ENCODE data around the gene UBE3D. TPM values are rescaled to one million over a fixed set of nuclear protein-coding genes. Genes with fewer than 3 reads are reported as not detected.

Gene UBE3D
- total and polyA plus RNA-seq, 2 experiments from 2014 or later = 17.5 to 31.4 TPM

- peaks cover 54% of the 10 kb centered on the region for H3K79me2 ChIP-seq (replicated peaks; ENCODE audit: insufficient read depth)
- H2AFZ ChIP-seq = no peak overlapping the region
- no peaks in the 10 kb centered on the region for H3K27me3 ChIP-seq (ENCODE audit: insufficient read depth)
- TF ChIP-seq, protein P1, sequence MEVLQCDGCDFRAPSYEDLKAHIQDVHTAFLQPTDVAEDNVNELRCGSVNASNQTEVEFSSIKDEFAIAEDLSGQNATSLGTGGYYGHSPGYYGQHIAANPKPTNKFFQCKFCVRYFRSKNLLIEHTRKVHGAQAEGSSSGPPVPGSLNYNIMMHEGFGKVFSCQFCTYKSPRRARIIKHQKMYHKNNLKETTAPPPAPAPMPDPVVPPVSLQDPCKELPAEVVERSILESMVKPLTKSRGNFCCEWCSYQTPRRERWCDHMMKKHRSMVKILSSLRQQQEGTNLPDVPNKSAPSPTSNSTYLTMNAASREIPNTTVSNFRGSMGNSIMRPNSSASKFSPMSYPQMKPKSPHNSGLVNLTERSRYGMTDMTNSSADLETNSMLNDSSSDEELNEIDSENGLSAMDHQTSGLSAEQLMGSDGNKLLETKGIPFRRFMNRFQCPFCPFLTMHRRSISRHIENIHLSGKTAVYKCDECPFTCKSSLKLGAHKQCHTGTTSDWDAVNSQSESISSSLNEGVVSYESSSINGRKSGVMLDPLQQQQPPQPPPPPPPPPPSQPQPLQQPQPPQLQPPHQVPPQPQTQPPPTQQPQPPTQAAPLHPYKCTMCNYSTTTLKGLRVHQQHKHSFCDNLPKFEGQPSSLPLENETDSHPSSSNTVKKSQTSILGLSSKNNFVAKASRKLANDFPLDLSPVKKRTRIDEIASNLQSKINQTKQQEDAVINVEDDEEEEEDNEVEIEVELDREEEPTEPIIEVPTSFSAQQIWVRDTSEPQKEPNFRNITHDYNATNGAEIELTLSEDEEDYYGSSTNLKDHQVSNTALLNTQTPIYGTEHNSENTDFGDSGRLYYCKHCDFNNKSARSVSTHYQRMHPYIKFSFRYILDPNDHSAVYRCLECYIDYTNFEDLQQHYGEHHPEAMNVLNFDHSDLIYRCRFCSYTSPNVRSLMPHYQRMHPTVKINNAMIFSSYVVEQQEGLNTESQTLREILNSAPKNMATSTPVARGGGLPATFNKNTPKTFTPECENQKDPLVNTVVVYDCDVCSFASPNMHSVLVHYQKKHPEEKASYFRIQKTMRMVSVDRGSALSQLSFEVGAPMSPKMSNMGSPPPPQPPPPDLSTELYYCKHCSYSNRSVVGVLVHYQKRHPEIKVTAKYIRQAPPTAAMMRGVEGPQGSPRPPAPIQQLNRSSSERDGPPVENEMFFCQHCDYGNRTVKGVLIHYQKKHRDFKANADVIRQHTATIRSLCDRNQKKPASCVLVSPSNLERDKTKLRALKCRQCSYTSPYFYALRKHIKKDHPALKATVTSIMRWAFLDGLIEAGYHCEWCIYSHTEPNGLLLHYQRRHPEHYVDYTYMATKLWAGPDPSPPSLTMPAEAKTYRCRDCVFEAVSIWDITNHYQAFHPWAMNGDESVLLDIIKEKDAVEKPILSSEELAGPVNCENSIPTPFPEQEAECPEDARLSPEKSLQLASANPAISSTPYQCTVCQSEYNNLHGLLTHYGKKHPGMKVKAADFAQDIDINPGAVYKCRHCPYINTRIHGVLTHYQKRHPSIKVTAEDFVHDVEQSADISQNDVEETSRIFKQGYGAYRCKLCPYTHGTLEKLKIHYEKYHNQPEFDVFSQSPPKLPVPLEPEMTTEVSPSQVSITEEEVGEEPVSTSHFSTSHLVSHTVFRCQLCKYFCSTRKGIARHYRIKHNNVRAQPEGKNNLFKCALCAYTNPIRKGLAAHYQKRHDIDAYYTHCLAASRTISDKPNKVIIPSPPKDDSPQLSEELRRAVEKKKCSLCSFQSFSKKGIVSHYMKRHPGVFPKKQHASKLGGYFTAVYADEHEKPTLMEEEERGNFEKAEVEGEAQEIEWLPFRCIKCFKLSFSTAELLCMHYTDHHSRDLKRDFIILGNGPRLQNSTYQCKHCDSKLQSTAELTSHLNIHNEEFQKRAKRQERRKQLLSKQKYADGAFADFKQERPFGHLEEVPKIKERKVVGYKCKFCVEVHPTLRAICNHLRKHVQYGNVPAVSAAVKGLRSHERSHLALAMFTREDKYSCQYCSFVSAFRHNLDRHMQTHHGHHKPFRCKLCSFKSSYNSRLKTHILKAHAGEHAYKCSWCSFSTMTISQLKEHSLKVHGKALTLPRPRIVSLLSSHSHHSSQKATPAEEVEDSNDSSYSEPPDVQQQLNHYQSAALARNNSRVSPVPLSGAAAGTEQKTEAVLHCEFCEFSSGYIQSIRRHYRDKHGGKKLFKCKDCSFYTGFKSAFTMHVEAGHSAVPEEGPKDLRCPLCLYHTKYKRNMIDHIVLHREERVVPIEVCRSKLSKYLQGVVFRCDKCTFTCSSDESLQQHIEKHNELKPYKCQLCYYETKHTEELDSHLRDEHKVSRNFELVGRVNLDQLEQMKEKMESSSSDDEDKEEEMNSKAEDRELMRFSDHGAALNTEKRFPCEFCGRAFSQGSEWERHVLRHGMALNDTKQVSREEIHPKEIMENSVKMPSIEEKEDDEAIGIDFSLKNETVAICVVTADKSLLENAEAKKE (CRISPR knock-in tag; IDR thresholded peaks at IDR 0.05) = no peak
- TF ChIP-seq, protein P2, sequence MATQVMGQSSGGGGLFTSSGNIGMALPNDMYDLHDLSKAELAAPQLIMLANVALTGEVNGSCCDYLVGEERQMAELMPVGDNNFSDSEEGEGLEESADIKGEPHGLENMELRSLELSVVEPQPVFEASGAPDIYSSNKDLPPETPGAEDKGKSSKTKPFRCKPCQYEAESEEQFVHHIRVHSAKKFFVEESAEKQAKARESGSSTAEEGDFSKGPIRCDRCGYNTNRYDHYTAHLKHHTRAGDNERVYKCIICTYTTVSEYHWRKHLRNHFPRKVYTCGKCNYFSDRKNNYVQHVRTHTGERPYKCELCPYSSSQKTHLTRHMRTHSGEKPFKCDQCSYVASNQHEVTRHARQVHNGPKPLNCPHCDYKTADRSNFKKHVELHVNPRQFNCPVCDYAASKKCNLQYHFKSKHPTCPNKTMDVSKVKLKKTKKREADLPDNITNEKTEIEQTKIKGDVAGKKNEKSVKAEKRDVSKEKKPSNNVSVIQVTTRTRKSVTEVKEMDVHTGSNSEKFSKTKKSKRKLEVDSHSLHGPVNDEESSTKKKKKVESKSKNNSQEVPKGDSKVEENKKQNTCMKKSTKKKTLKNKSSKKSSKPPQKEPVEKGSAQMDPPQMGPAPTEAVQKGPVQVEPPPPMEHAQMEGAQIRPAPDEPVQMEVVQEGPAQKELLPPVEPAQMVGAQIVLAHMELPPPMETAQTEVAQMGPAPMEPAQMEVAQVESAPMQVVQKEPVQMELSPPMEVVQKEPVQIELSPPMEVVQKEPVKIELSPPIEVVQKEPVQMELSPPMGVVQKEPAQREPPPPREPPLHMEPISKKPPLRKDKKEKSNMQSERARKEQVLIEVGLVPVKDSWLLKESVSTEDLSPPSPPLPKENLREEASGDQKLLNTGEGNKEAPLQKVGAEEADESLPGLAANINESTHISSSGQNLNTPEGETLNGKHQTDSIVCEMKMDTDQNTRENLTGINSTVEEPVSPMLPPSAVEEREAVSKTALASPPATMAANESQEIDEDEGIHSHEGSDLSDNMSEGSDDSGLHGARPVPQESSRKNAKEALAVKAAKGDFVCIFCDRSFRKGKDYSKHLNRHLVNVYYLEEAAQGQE (IDR thresholded peaks at IDR 0.05; ENCODE audit: unreplicated experiment) = no peak
- TF ChIP-seq ZNF114 (CRISPR knock-in tag; IDR thresholded peaks at IDR 0.05) (no peak), EZH2 (IDR thresholded peaks at IDR 0.05; ENCODE audit: low read depth, unreplicated experiment) (no peak), ZNF331 (CRISPR knock-in tag; IDR thresholded peaks at IDR 0.05; ENCODE audit: low read depth) (no peak), JUNB (IDR thresholded peaks at IDR 0.05; ENCODE audit: unreplicated experiment) (no peak), NANOG (IDR thresholded peaks at IDR 0.05; ENCODE audit: borderline replicate concordance) (no peak), EZH2phosphoT487 (IDR thresholded peaks at IDR 0.05; ENCODE audit: unreplicated experiment) (no peak), CREB1 (CRISPR knock-in tag; IDR thresholded peaks at IDR 0.05; ENCODE audit: low read depth) (no peak), POLR2AphosphoS5 (IDR thresholded peaks at IDR 0.05; ENCODE audit: low read depth) (no peak), STAT1 (IDR thresholded peaks at IDR 0.05; ENCODE audit: unreplicated experiment) (no peak)
- TF ChIP-seq, protein P3, sequence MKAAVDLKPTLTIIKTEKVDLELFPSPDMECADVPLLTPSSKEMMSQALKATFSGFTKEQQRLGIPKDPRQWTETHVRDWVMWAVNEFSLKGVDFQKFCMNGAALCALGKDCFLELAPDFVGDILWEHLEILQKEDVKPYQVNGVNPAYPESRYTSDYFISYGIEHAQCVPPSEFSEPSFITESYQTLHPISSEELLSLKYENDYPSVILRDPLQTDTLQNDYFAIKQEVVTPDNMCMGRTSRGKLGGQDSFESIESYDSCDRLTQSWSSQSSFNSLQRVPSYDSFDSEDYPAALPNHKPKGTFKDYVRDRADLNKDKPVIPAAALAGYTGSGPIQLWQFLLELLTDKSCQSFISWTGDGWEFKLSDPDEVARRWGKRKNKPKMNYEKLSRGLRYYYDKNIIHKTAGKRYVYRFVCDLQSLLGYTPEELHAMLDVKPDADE (IDR thresholded peaks at IDR 0.05) = no peak
- TF ChIP-seq, protein P4, sequence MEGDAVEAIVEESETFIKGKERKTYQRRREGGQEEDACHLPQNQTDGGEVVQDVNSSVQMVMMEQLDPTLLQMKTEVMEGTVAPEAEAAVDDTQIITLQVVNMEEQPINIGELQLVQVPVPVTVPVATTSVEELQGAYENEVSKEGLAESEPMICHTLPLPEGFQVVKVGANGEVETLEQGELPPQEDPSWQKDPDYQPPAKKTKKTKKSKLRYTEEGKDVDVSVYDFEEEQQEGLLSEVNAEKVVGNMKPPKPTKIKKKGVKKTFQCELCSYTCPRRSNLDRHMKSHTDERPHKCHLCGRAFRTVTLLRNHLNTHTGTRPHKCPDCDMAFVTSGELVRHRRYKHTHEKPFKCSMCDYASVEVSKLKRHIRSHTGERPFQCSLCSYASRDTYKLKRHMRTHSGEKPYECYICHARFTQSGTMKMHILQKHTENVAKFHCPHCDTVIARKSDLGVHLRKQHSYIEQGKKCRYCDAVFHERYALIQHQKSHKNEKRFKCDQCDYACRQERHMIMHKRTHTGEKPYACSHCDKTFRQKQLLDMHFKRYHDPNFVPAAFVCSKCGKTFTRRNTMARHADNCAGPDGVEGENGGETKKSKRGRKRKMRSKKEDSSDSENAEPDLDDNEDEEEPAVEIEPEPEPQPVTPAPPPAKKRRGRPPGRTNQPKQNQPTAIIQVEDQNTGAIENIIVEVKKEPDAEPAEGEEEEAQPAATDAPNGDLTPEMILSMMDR (conservative IDR thresholded peaks at IDR 0.05; ENCODE audit: low read depth in 2 of 2) = no peak
- no peaks in the 10 kb centered on the region for H3K36me3 ChIP-seq (ENCODE audit: insufficient read depth)
- no peak overlapping the region for H3K27ac ChIP-seq (ENCODE audit: low read depth)
- peaks cover 2% of the 10 kb centered on the region for H3K27me3 Mint-ChIP-seq (ENCODE audit: insufficient read depth, low read depth, poor library complexity)
- DNase-seq (ENCODE audit: low spot score) (no peak), ATAC-seq (no peak)
- H3F3A ChIP-seq (replicated peaks; ENCODE audit: low read depth) = no peaks in the 10 kb centered on the region
- no peak overlapping the region for H3K4me3 ChIP-seq
- peaks cover 15% of the 10 kb centered on the region; the same call in 2 of the 3 replicates for H3K36me3 Mint-ChIP-seq (ENCODE audit: low read depth)
- H3K27ac Mint-ChIP-seq = peak overlapping the region; percentile 75
- no peak overlapping the region for H3K4me2 ChIP-seq
- H3K4me1 Mint-ChIP-seq = peaks cover 33% of the 10 kb centered on the region
- H4K20me1 ChIP-seq (replicated peaks; ENCODE audit: insufficient read depth) = no peaks in the 10 kb centered on the region
- H3K4me1 ChIP-seq (ENCODE audit: insufficient read depth) = peaks cover 23% of the 10 kb centered on the region
- H3K4me3 Mint-ChIP-seq = no peak overlapping the region
- H3K9me3 Mint-ChIP-seq = no peaks in the 10 kb centered on the region; the same call in 2 of the 3 replicates
- H3K9me2 ChIP-seq (ENCODE audit: insufficient read depth) = no peaks in the 10 kb centered on the region
Measured at GRCh38 chr6:83071707-83072106, 6.1 kb upstream of the UBE3D start.
